GM21423 (cell line): ENCODE results near the gene TEX54.

Source experiments
- ATAC-seq: cut with Tn5 transposase; IDR thresholded peaks from one replicate; pipeline ENCODE4 v1.9.1; 2021; ENCODE audit warnings: mild to moderate bottlenecking, moderate library complexity; ENCODE audit not compliant: unreplicated experiment

The TEX54 gene

GRCh38 chr11:62789576-62789975 lies 43.1 kb downstream of the TEX54 start:
- ATAC-seq: no peak

GRCh38 chr11:62788991-62789390 lies 43.6 kb downstream of the TEX54 start:
- ATAC-seq: no peak

GRCh38 chr11:62787005-62787759 lies 45.5 kb downstream of the TEX54 start, which contains the start of gene TMEM179B:
Gene TMEM179B, plus strand, starts transcription at chr11:62787402. Its CDS starts 30 bp downstream, at chr11:62787432.
- peak; percentile 65 for ATAC-seq

- peak; percentile 62 for ATAC-seq
Observed at GRCh38 chr11:62786318-62787004, 46.2 kb downstream of the TEX54 start.

GRCh38 chr11:62782753-62783152 lies 49.9 kb downstream of the TEX54 start:
- ATAC-seq: no peak
